ENCODE data around the gene STRADB. TPM values are rescaled to one million over a fixed set of nuclear protein-coding genes. Genes with fewer than 3 reads are reported as not detected.
A peak's percentile ranks its signal among the peaks of the same experiment; 100 is the strongest.

The STRADB gene
- total RNA-seq, result 44.6 TPM

- intact Hi-C loops (cut with DNase I), result no loop called here
- peak; percentile 96 for DNase-seq (ENCODE audit: low spot score)
- peak; percentile 99 for ATAC-seq
These were observed at the start of gene STRADB, which contains the start of gene TRAK2 for GRCh38 chr2:201451292-201452057. Gene STRADB (plus strand): TSS chr2:201451740. CDS start chr2:201454841, 3,101 bp downstream. Gene TRAK2 (minus strand): TSS chr2:201451458. CDS start chr2:201420507, 30,951 bp downstream.

GRCh38 chr2:201401815-201402214, 49.7 kb upstream of the STRADB start:
- no peak for DNase-seq (ENCODE audit: low spot score)
- intact Hi-C loops (cut with DNase I), result no loop called here
- no peak for ATAC-seq

- no peak for DNase-seq (ENCODE audit: low spot score)
- ATAC-seq, result no peak
- intact Hi-C loops (cut with DNase I), result no loop called here
These were observed 48.6 kb upstream of the STRADB start for GRCh38 chr2:201402651-201403562.

GRCh38 chr2:201403880-201404279, 47.7 kb upstream of the STRADB start:
- ATAC-seq, result no peak
- DNase-seq (ENCODE audit: low spot score), result no peak
- intact Hi-C loops (cut with DNase I), result no loop called here

GRCh38 chr2:201404699-201405280, 46.8 kb upstream of the STRADB start:
- no peak for DNase-seq (ENCODE audit: low spot score)
- ATAC-seq, result no peak
- intact Hi-C loops (cut with DNase I), result no loop called here

- intact Hi-C loops (cut with DNase I), result no loop called here
- DNase-seq (ENCODE audit: low spot score), result no peak
- peak; percentile 87 for ATAC-seq
These were observed 45.4 kb upstream of the STRADB start for GRCh38 chr2:201406077-201406662.

GRCh38 chr2:201407265-201407664, 44.3 kb upstream of the STRADB start:
- intact Hi-C loops (cut with DNase I), result no loop called here
- DNase-seq (ENCODE audit: low spot score) (no peak), ATAC-seq (no peak)

GRCh38 chr2:201408931-201409330, 42.6 kb upstream of the STRADB start:
- ATAC-seq (no peak), DNase-seq (ENCODE audit: low spot score) (no peak)
- intact Hi-C loops (cut with DNase I), result no loop called here

- intact Hi-C loops (cut with DNase I), result no loop called here
- DNase-seq (ENCODE audit: low spot score) (no peak), ATAC-seq (peak; percentile 64)
These were observed 40.1 kb upstream of the STRADB start for GRCh38 chr2:201411421-201411820.

GRCh38 chr2:201413143-201413542, 38.4 kb upstream of the STRADB start:
- intact Hi-C loops (cut with DNase I), result no loop called here
- DNase-seq (ENCODE audit: low spot score) (no peak), ATAC-seq (no peak)

GRCh38 chr2:201413552-201413951, 38.0 kb upstream of the STRADB start:
- ATAC-seq (no peak), DNase-seq (ENCODE audit: low spot score) (no peak)
- intact Hi-C loops (cut with DNase I), result no loop called here

GRCh38 chr2:201414099-201415023, 37.2 kb upstream of the STRADB start:
- no peak for DNase-seq (ENCODE audit: low spot score)
- intact Hi-C loops (cut with DNase I), result no loop called here
- ATAC-seq, result peak; percentile 73

- ATAC-seq (no peak), DNase-seq (ENCODE audit: low spot score) (no peak)
- intact Hi-C loops (cut with DNase I), result no loop called here
These were observed 36.4 kb upstream of the STRADB start for GRCh38 chr2:201415149-201415548.

- intact Hi-C loops (cut with DNase I), result no loop called here
- ATAC-seq (no peak), DNase-seq (ENCODE audit: low spot score) (no peak)
These were observed 32.4 kb upstream of the STRADB start for GRCh38 chr2:201419057-201419635.

GRCh38 chr2:201419986-201420385, 31.6 kb upstream of the STRADB start:
- ATAC-seq (no peak), DNase-seq (ENCODE audit: low spot score) (no peak)
- intact Hi-C loops (cut with DNase I), result no loop called here

GRCh38 chr2:201420442-201421113, 31.0 kb upstream of the STRADB start:
- peak; percentile 63 for ATAC-seq
- intact Hi-C loops (cut with DNase I), result no loop called here
- no peak for DNase-seq (ENCODE audit: low spot score)

- intact Hi-C loops (cut with DNase I), result no loop called here
- DNase-seq (ENCODE audit: low spot score), result no peak
- ATAC-seq, result no peak
These were observed 25.6 kb upstream of the STRADB start for GRCh38 chr2:201425952-201426351.
